ENCODE results near the gene MNAT1. TPM values are rescaled to one million over a fixed set of nuclear protein-coding genes. Genes with fewer than 3 reads are reported as not detected.

Gene MNAT1
- total and polyA plus RNA-seq, 9 of the 15 experiments (the other 6 are each of a cell fraction or from before 2014, with no cell fraction given): 37.8 to 83.3 (median 60.4) TPM

DNA sequence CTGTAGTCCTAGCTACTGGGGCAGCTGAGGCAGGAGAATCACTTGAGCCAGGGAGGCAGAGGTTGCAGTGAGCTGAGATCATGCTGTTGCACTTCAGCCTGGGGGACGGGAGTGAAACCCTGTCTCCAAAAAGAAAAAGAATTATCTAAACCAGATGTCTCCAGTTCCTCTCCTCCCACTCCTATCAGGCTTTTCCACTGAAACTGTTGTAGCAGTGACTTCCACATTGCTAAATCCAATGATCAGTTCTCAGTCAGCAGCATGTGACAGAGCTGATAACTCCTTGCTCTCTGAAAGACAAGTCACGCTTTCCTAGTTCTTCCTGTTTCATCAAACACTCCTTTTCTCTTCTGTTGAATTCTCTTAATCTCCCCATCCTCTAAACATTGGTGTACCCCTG, 255.0 kb downstream of the MNAT1 start (continued):
- TF ChIP-seq ADNP (tag; IDR thresholded peaks at IDR 0.05) (no peak), SMARCE1 (IDR thresholded peaks at IDR 0.05) (peak; percentile 89), ZFPM2 (CRISPR knock-in tag; IDR thresholded peaks at IDR 0.05) (no peak), POLR2AphosphoS2 (IDR thresholded peaks at IDR 0.05; ENCODE audit: low read length) (no peak), SIN3A (IDR thresholded peaks at IDR 0.05; ENCODE audit: borderline replicate concordance in 2 of 2, control insufficient read depth in 1 of 2, low read depth in 2 of 2, low read length in 2 of 2) (no peak), MXI1 (IDR thresholded peaks at IDR 0.05; ENCODE audit: low read depth, low read length) (peak; percentile 46; the same call in 1 of the 2 replicates), BMI1 (IDR thresholded peaks at IDR 0.05; ENCODE audit: low read length) (no peak), CREBBP (IDR thresholded peaks at IDR 0.05; ENCODE audit: low read depth, low read length) (no peak), ZNF699 (CRISPR knock-in tag; IDR thresholded peaks at IDR 0.05; ENCODE audit: insufficient replicate concordance) (no peak), ESRRB (CRISPR knock-in tag; IDR thresholded peaks at IDR 0.05; ENCODE audit: borderline replicate concordance) (no peak), TRIM28 (IDR thresholded peaks at IDR 0.05) (no peak), PHF8 (IDR thresholded peaks at IDR 0.05; ENCODE audit: borderline replicate concordance, low read length) (no peak), FOS (IDR thresholded peaks at IDR 0.05; ENCODE audit: extremely low read depth, insufficient read length) (no peak), FOXM1 (IDR thresholded peaks at IDR 0.05; ENCODE audit: low read depth) (peak; percentile 85), FOXM1 (CRISPR knock-in tag; IDR thresholded peaks at IDR 0.05; ENCODE audit: low read depth) (no peak), SMARCA4 (IDR thresholded peaks at IDR 0.05) (peak; percentile 93), NUFIP1 (IDR thresholded peaks at IDR 0.05; ENCODE audit: partially characterized antibody) (no peak), LEF1 (IDR thresholded peaks at IDR 0.05) (peak; percentile 66), RUNX1 (IDR thresholded peaks at IDR 0.05; ENCODE audit: low read depth) (no peak), NFRKB (IDR thresholded peaks at IDR 0.05; ENCODE audit: low read depth) (no peak), CBX5 (IDR thresholded peaks at IDR 0.05; ENCODE audit: borderline replicate concordance, low read depth) (no peak), LCOR (CRISPR knock-in tag; IDR thresholded peaks at IDR 0.05) (no peak), RFX5 (IDR thresholded peaks at IDR 0.05; ENCODE audit: low read depth, low read length) (no peak), CC2D1A (IDR thresholded peaks at IDR 0.05) (peak; percentile 88; the same call in 1 of the 2 replicates), PHF20 (IDR thresholded peaks at IDR 0.05; ENCODE audit: partially characterized antibody) (no peak)
- TF ChIP-seq, protein P1, sequence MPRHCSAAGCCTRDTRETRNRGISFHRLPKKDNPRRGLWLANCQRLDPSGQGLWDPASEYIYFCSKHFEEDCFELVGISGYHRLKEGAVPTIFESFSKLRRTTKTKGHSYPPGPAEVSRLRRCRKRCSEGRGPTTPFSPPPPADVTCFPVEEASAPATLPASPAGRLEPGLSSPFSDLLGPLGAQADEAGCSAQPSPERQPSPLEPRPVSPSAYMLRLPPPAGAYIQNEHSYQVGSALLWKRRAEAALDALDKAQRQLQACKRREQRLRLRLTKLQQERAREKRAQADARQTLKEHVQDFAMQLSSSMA (CRISPR knock-in tag; IDR thresholded peaks at IDR 0.05): no peak
- TF ChIP-seq, protein P2, sequence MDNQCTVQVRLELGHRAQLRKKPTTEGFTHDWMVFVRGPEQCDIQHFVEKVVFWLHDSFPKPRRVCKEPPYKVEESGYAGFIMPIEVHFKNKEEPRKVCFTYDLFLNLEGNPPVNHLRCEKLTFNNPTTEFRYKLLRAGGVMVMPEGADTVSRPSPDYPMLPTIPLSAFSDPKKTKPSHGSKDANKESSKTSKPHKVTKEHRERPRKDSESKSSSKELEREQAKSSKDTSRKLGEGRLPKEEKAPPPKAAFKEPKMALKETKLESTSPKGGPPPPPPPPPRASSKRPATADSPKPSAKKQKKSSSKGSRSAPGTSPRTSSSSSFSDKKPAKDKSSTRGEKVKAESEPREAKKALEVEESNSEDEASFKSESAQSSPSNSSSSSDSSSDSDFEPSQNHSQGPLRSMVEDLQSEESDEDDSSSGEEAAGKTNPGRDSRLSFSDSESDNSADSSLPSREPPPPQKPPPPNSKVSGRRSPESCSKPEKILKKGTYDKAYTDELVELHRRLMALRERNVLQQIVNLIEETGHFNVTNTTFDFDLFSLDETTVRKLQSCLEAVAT (IDR thresholded peaks at IDR 0.05): no peak
- TF ChIP-seq, protein P3, sequence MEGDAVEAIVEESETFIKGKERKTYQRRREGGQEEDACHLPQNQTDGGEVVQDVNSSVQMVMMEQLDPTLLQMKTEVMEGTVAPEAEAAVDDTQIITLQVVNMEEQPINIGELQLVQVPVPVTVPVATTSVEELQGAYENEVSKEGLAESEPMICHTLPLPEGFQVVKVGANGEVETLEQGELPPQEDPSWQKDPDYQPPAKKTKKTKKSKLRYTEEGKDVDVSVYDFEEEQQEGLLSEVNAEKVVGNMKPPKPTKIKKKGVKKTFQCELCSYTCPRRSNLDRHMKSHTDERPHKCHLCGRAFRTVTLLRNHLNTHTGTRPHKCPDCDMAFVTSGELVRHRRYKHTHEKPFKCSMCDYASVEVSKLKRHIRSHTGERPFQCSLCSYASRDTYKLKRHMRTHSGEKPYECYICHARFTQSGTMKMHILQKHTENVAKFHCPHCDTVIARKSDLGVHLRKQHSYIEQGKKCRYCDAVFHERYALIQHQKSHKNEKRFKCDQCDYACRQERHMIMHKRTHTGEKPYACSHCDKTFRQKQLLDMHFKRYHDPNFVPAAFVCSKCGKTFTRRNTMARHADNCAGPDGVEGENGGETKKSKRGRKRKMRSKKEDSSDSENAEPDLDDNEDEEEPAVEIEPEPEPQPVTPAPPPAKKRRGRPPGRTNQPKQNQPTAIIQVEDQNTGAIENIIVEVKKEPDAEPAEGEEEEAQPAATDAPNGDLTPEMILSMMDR (IDR thresholded peaks at IDR 0.05 in 2 of 3, conservative IDR thresholded peaks at IDR 0.05 in 1 of 3; ENCODE audit: insufficient read depth in 2 of 3, low read depth in 1 of 3, low read length in 3 of 3): no peak
- TF ChIP-seq, protein P4, sequence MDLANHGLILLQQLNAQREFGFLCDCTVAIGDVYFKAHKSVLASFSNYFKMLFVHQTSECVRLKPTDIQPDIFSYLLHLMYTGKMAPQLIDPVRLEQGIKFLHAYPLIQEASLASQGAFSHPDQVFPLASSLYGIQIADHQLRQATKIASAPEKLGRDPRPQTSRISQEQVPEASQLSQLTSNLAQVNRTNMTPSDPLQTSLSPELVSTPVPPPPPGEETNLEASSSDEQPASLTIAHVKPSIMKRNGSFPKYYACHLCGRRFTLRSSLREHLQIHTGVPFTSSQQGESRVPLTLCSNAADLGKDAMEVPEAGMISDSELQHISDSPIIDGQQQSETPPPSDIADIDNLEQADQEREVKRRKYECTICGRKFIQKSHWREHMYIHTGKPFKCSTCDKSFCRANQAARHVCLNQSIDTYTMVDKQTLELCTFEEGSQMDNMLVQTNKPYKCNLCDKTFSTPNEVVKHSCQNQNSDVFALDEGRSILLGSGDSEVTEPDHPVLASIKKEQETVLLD (IDR thresholded peaks at IDR 0.05): no peak

Data from K562 (cell line).